Ascending aorta (tissue), 2 donors: ENCODE results near the gene ATG13. TPM values are rescaled to one million over a fixed set of nuclear protein-coding genes. Genes with fewer than 3 reads are reported as not detected.
A peak's percentile ranks its signal among the peaks of the same experiment; 100 is the strongest.

Experiments used
- DNase-seq, 2 donors: peaks; one replicate each; pipeline ENCODE4 v3.0.0-alpha.2; 2019; ENCODE audit warnings: low spot score in 2 of 2
- H3K27ac ChIP-seq, 2 donors: fragments of 200-600 bp; sonication (generic); one replicate each; pipeline ENCODE4 v1.5.1; 2016 to 2017; ENCODE audit warnings: mild to moderate bottlenecking in 1 of 2
- H3K27me3 ChIP-seq: fragments of 200-600 bp; sonication (generic); one replicate; pipeline ENCODE4 v1.5.1; 2017
- H3K36me3 ChIP-seq, 2 donors: fragments of 200-600 bp; sonication (generic); one replicate each; pipeline ENCODE4 v1.5.1; 2016
- H3K4me1 ChIP-seq, 2 donors: fragments of 200-600 bp; sonication (generic); one replicate each; pipeline ENCODE4 v1.5.1; 2016 to 2017; ENCODE audit warnings: mild to moderate bottlenecking in 1 of 2
- H3K4me3 ChIP-seq, 2 donors: fragments of 200-600 bp; sonication (generic); one replicate each; pipeline ENCODE4 v1.5.1; 2016 to 2017; ENCODE audit warnings: mild to moderate bottlenecking in 1 of 2
- H3K9me3 ChIP-seq, 2 donors: fragments of 200-600 bp; sonication (generic); one replicate each; pipeline ENCODE4 v1.5.1; 2016
- intact Hi-C: fragments of 100-400 bp; cut with DNase I; formaldehyde crosslinking; loops from one replicate; pipeline ENCODE4 v1.15.1; 2023
- total RNA-seq: library from RNA; depleted of rRNA; stranded (reverse); fragments of >200 nt; gene quantifications from one replicate; pipeline ENCODE4 v1.1.0, GENCODE V29; 2016
- TF ChIP-seq, protein P1 (sequence below), 3 experiments: fragments of 200-600 bp in 2 of 3; fragments of 450-650 bp in 1 of 3; sonication (generic) in 2 of 3; IDR thresholded peaks; one replicate each; pipeline ENCODE4 v1.5.1; 2016 to 2019; ENCODE audit warnings: antibody characterized with exemption in 3 of 3, mild to moderate bottlenecking in 1 of 3, moderate library complexity in 1 of 3

Gene ATG13
- total RNA-seq, 1 donor from 2014 or later, result 208 TPM

DNA sequence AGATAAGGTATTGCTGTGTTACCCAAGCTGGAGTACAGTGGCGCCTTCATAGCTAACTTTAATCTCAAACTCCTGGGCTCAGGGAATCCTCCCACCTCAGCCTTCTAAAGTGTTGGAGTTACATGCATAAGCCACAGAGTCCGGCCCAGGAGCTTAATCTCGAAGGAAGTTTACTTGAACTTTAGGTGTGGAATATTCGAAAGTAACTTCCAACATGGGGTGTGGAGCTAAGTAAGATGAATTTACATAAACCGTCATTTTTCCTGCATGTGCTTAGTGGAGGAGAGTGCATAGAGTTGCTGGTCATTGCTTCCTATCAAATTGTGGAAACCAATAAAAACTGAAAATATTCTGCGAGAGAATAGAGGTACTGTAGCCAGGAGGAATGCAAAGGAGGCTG is 1.5 kb downstream of the ATG13 start:
- peaks cover 17 to 23% of the 10 kb centered on the region in 2 donors for H3K36me3 ChIP-seq
- H3K27ac ChIP-seq, result no peak overlapping the region
- H3K4me1 ChIP-seq, result peaks cover 3 to 19% of the 10 kb centered on the region in 2 donors
- H3K27me3 ChIP-seq, result no peaks in the 10 kb centered on the region
- H3K4me3 ChIP-seq, result peak overlapping the region; percentile 96 to 100
- no peak for DNase-seq
- TF ChIP-seq, protein P1, sequence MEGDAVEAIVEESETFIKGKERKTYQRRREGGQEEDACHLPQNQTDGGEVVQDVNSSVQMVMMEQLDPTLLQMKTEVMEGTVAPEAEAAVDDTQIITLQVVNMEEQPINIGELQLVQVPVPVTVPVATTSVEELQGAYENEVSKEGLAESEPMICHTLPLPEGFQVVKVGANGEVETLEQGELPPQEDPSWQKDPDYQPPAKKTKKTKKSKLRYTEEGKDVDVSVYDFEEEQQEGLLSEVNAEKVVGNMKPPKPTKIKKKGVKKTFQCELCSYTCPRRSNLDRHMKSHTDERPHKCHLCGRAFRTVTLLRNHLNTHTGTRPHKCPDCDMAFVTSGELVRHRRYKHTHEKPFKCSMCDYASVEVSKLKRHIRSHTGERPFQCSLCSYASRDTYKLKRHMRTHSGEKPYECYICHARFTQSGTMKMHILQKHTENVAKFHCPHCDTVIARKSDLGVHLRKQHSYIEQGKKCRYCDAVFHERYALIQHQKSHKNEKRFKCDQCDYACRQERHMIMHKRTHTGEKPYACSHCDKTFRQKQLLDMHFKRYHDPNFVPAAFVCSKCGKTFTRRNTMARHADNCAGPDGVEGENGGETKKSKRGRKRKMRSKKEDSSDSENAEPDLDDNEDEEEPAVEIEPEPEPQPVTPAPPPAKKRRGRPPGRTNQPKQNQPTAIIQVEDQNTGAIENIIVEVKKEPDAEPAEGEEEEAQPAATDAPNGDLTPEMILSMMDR (IDR thresholded peaks at IDR 0.05), result no peak
- intact Hi-C loops, result loop anchor here (10.0 kb wide), 1 partner anchor 234 kb away; the partner anchor contains the start of gene MDK
- no peaks in the 10 kb centered on the region for H3K9me3 ChIP-seq

GRCh38 chr11:46625406-46625805 is 8.1 kb downstream of the ATG13 start:
- no peak for DNase-seq
- Histone ChIP-seq H3K9me3 (no peaks in the 10 kb centered on the region), H3K27ac (no peak overlapping the region), H3K4me1 (no peaks in the 10 kb centered on the region), H3K4me3 (no peak overlapping the region), H3K27me3 (no peaks in the 10 kb centered on the region), H3K36me3 (peaks cover 53 to 54% of the 10 kb centered on the region in 2 donors)
- intact Hi-C loops, result loop anchor here (10.0 kb wide), 1 partner anchor 169 kb away; no protein-coding TSS in a partner anchor
- TF ChIP-seq, protein P1 (IDR thresholded peaks at IDR 0.05), result no peak

DNA sequence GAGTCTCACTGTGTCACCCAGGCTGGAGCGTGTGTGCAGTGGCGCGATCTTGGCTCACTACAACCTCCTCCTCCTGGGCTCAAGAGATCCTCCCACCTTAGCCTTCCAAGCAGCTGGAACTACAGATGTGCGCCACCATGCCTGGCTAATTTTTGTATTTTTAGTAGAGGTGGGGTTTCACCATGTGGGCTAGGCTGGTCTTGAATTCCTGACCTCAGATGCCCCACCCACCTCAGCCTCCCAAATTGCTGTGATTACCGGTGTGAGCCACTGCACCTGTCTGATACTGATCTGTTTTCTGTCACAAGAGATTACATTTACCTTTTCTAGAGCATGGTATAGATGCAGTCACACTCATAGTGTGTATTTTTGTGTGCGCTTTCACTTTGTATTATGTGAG is 11.6 kb downstream of the ATG13 start:
- H3K36me3 ChIP-seq, result peaks cover 48 to 54% of the 10 kb centered on the region in 2 donors
- H3K4me3 ChIP-seq, result no peak overlapping the region
- H3K4me1 ChIP-seq, result no peaks in the 10 kb centered on the region
- H3K27ac ChIP-seq, result no peak overlapping the region
- no peaks in the 10 kb centered on the region for H3K9me3 ChIP-seq
- DNase-seq, result no peak
- no peaks in the 10 kb centered on the region for H3K27me3 ChIP-seq
- intact Hi-C loops, result loop anchor here (10.0 kb wide), 1 partner anchor 166 kb away; no protein-coding TSS in a partner anchor
- TF ChIP-seq, protein P1 (IDR thresholded peaks at IDR 0.05), result no peak

- Histone ChIP-seq H3K4me1 (no peaks in the 10 kb centered on the region), H3K27me3 (no peaks in the 10 kb centered on the region), H3K27ac (no peak overlapping the region), H3K36me3 (peaks cover 38 to 48% of the 10 kb centered on the region in 2 donors), H3K9me3 (no peaks in the 10 kb centered on the region), H3K4me3 (no peak overlapping the region)
- DNase-seq, result no peak
- intact Hi-C loops, result no loop called here
- TF ChIP-seq, protein P1 (IDR thresholded peaks at IDR 0.05), result no peak
Observed at GRCh38 chr11:46630237-46630636, 12.9 kb downstream of the ATG13 start.

DNA sequence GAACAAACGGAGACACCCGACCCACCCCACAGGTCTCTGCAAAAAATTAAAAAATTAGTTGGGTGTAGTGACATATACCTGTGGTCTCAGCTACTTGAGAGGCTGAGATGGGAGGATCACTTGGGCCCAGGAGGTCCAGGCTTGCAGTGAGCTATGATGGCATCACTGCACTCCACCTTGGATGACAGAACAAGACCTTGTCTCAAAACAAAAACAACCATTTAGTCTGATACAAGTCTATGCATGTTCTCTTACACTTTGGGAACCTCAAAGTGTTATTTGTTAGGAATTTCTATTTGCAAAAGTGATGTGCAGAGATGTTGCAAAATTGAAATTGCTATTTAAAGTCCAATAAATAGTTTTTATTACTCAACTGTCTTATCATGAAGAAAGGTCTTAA is 14.3 kb downstream of the ATG13 start:
- intact Hi-C loops, result no loop called here
- Histone ChIP-seq H3K4me3 (no peak overlapping the region), H3K4me1 (no peaks in the 10 kb centered on the region), H3K36me3 (peaks cover 29 to 36% of the 10 kb centered on the region in 2 donors), H3K9me3 (no peaks in the 10 kb centered on the region), H3K27ac (no peak overlapping the region), H3K27me3 (no peaks in the 10 kb centered on the region)
- TF ChIP-seq, protein P1 (IDR thresholded peaks at IDR 0.05), result no peak
- DNase-seq, result no peak

DNA sequence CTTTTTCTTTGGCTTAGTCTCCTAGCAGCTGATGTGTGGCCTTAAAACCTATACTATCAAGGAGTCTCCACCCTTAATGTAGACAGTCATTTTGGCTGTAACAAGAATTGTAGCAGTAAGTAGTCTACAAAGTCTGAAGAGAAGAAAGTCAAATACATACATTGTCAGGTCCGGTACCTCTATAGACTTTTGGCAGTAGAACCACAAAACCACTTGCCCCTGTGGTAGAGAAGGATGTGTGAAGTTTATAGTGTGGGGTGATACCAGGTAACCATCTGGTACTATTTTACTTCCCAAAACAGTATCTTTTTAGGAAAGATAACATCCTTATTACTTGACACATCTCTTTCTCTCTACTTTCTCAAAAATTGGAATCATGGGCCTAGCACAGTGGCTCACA is 15.1 kb downstream of the ATG13 start:
- Histone ChIP-seq H3K36me3 (peaks cover 28 to 30% of the 10 kb centered on the region in 2 donors), H3K27ac (no peak overlapping the region), H3K4me3 (no peak overlapping the region), H3K9me3 (no peaks in the 10 kb centered on the region), H3K4me1 (no peaks in the 10 kb centered on the region), H3K27me3 (no peaks in the 10 kb centered on the region)
- TF ChIP-seq, protein P1 (IDR thresholded peaks at IDR 0.05), result no peak
- DNase-seq, result no peak
- intact Hi-C loops, result no loop called here
